HG03469 (cell line): ENCODE results near the gene FITM1.
A peak's percentile ranks its signal among the peaks of the same experiment; 100 is the strongest.

ENCODE experiments used
- ATAC-seq: cut with Tn5 transposase; IDR thresholded peaks from one replicate; pipeline ENCODE4 v1.9.1; 2021; ENCODE audit warnings: mild to moderate bottlenecking, moderate library complexity, moderate number of reproducible peaks; ENCODE audit not compliant: unreplicated experiment

The FITM1 gene

DNA sequence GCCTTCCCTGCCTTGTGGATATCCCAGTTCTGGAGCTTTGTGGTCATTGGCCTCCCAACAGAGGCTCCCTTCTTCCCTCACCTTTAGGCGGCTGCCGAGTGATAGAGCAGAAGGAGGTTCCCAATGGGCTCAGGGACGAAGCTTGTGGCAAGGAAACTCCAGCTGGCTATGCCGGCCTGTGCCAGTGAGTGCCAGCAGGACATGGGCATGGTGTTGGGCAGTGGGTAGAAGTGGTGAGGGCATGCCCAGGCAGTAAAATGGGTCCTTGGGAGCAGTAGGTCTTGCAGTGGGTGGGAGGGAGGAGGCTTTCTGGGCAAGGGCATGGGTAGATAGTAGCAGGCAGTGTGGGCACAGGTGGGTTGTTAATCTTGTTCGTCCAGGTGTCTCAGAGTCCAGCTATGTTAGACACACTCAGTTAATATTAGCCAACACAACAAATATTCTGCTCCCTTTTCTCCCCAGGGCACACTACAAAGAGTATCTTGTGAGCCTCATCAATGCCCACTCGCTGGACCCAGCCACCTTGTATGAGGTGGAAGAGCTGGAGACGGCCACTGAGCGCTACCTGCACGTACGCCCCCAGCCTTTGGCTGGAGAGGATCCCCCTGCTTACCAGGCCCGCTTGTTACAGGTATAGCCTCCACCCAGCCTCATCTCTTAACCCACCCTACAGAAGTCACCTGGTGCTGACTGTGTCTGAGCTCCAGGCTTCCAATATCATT lies 29.5 kb downstream of the FITM1 start:
- ATAC-seq = no peak

DNA sequence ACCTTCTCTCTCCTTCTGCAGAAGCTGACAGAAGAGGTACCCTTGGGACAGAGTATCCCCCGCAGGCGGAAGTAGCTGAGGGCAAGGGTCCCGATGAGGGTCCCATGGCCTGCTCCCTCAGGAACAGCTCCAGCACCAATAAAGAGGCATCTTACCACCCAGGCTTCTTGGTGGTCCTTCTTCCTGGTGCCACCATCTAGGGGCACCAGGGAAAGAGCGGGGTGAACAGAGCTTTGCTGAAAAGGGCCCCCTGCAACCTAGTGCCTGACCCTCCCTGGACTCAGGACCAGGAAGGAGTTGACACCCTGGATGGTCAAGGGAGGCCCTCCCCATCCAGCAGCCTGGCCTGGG lies 30.0 kb downstream of the FITM1 start:
- no peak for ATAC-seq

DNA sequence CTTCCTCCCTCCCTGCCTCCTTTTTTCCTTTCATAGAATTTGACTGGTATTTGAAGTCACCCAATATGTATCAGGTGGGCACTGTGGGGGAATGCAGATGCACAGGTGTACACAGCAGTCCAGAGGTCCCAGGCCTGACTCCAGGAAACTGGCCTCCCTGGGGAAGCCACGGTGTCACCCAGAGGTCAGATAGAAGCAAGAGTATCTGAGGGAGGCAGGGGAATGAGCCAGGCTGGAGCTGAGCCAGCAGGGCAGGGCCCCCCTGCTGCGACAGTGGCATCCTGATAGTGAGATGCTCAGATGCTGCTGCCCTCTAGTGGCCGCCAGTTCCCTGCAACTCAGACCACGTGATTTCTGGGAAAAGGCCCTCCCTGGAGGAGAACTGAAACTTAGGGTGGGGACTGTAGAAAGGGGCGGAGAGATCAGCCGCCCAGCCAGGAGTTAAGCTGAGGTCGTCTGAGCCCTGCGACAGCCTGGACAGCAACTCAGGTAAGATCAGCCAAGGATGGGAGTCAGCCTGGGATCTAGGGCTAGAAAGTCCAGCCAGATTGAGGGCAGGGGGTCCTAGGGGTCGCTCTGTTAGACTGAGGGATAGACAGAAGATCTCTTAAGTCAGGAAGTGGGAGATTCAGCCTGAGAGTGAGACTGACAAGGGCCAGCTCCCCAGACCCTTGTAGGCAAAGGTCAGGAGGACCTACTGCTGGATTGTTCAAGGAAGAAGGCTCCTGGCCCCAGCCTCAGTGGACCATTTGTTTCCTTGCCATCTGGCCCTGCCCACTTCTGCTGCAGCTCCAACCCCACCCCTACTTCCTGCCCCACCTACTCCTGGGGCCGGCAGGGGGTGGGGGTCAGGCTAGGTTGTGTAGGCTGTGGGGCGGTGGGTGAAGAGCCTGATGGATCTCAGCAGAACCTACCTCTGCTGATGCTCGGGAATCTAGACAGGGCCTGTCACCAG lies 30.7 kb downstream of the FITM1 start, which contains the start of gene IRF9:
Gene IRF9, plus strand, starts transcription at position 416 of the 955 bp plus-strand sequence. CDS start 880 bp downstream, outside the sequence.
- peak; percentile 66 for ATAC-seq

DNA sequence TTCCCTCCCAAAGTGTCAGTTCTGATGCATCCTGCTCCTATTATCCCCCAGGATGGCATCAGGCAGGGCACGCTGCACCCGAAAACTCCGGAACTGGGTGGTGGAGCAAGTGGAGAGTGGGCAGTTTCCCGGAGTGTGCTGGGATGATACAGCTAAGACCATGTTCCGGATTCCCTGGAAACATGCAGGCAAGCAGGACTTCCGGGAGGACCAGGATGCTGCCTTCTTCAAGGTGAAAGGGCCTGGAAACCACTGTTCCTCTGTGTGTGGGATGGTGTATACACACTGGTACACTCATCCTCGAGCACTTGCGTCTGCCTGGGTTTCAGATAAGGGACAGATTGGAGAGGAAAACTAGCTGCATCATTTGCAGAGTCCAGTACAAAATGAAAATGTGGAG lies 31.6 kb downstream of the FITM1 start:
- ATAC-seq = no peak

DNA sequence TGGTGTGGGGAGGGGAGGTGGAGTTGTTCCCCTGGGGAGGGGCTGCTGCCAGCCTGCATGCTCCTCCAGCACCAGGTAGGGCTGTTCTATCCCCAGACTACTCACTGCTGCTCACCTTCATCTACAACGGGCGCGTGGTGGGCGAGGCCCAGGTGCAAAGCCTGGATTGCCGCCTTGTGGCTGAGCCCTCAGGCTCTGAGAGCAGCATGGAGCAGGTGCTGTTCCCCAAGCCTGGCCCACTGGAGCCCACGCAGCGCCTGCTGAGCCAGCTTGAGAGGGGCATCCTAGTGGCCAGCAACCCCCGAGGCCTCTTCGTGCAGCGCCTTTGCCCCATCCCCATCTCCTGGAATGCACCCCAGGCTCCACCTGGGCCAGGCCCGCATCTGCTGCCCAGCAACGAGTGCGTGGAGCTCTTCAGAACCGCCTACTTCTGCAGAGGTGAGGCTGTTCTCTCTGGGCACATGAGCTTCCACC lies 34.1 kb downstream of the FITM1 start:
- no peak for ATAC-seq

DNA sequence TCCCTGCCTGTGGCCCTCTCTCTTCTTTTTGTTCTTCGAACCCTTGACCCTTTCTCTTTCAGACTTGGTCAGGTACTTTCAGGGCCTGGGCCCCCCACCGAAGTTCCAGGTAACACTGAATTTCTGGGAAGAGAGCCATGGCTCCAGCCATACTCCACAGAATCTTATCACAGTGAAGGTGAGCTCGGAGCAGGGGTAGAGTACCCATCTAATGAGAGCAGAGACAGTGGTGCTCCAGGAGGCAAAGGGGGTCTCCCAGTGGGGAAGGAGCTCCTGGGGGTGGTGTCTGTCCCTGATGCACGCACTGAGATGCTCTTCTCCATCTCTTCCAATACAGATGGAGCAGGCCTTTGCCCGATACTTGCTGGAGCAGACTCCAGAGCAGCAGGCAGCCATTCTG lies 35.3 kb downstream of the FITM1 start:
- no peak for ATAC-seq

DNA sequence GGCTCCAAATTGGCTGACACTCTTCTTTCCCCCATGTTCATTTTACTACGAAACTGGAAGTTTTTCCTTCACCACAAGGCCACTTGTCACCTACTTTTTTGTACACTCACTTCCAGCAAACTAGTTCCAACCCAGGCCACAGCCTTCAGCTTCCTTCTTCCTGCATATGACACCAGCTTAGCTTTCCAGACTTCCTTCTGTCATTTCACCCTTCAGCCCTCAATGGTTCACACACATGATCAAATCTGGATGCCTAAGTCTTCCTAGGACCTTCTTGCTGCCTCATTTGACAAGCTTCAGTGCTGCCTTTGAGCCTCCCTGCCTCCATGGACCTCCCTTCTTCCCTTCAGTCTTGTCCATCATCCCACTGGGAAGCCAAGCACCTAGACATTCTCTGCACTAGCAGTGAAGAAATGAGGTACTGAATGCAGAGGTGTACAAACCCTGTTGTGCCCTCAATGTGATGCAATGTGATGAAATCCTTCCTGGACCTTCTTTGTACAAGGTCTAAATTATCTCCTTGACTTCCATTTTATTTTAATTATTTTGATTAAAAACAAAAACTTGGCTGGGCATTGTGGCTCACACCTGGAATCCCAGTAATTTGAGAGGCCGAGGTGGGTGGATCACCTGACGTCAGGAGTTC lies 37.1 kb downstream of the FITM1 start:
- no peak for ATAC-seq

DNA sequence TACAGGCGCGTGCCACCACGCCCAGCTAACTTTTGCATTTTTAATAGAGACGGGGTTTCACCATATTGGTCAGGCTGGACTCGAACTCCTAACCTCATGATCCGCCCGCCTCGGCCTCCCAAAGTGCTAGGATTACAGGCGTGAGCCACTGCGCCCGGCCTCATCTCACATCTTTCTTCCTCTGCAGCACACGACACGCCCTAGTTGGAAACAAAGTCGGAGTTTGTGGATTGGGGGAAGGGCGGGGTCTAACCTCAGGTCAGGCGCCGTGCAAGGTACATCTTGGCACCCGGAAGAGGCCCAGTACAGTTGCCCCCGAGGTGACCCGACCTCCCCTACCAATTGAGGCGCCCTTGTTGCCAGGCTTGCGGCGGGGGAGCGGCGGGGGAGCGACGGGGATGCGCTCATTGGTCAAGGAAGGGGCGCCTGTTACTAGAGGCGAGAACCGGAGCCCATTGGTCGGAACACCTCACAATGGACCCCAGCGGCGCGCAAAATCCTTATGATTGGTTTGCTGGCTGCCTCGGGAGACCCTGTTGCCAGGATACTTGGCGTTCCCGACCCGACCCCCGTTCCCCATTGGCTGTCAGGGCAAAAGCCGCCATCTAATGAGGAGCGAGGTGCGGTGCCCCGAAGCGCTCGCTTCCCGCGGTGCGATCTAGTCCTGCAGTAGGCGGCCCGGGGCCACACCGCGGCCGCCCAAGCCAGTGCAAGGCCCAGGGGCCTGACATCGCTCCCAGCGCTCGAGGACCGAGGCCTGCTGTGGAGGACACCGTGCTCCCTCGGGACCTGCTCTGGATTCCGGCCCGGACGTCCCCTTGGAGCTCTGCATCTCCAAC lies 41.2 kb downstream of the FITM1 start, which contains the start of gene REC8:
Gene REC8, plus strand, starts transcription at position 659 of the 839 bp plus-strand sequence. CDS start 473 bp downstream, outside the sequence.
- peak; percentile 59 for ATAC-seq

DNA sequence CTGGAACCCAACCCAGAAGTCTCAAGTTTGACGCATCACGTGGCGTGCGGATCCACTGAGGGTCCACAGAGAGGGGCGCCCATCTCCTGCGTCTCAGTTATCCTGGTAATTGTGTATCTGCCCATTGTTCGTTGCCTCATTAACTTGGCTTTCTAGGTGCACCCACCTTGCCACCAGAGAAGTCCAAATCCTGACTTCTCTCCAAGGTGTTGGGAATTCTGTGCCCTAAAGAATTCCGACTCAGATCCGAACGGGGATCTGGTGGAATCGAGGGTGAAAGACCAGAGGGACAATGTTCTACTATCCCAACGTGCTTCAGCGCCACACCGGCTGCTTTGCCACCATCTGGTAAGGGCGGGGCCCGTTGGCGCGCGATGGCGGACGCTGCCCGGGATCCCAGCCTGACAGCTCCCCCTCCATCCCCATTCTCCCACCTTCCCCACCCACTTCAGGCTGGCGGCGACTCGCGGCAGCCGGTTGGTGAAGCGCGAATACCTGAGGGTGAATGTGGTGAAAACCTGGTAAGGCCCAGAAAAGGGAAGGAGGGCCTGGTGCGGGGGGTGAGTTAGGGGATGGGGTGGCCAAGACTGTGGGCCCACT lies 41.9 kb downstream of the FITM1 start:
- no peak for ATAC-seq

DNA sequence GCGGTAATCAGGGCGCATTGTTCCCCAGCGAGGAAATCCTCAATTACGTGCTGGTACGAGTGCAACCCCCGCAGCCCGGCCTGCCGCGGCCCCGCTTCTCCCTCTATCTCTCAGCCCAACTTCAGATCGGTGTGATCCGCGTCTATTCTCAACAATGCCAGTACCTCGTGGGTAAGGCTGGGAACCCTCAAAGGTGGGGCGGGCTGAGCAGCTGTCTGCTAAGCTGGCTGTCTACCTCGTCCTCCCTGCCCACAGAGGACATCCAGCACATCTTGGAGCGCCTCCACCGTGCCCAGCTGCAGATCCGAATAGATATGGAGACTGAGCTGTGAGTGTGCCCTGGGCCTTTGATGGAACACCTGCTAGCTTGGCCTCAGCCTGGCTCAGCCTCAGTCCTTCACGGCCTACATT lies 42.4 kb downstream of the FITM1 start:
- no peak for ATAC-seq

DNA sequence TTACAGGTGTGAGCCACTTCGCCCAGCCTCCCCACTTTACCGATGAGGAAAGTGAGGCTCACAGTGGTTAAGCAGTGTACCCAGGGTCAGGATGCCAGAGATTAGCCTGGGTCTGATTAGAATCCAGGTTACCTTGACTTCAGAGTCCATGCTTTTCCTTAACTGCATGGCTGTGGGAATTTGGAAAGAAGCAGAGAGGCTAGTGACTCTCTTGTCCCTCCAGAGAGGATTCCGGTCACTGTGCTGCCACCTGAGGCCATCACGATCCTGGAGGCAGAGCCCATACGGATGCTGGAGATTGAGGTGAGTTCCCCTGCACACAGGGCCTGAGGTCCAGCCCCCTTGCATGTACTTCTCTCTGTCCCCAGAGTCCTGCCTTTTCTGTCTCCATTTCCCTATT lies 46.1 kb downstream of the FITM1 start:
- ATAC-seq = no peak

DNA sequence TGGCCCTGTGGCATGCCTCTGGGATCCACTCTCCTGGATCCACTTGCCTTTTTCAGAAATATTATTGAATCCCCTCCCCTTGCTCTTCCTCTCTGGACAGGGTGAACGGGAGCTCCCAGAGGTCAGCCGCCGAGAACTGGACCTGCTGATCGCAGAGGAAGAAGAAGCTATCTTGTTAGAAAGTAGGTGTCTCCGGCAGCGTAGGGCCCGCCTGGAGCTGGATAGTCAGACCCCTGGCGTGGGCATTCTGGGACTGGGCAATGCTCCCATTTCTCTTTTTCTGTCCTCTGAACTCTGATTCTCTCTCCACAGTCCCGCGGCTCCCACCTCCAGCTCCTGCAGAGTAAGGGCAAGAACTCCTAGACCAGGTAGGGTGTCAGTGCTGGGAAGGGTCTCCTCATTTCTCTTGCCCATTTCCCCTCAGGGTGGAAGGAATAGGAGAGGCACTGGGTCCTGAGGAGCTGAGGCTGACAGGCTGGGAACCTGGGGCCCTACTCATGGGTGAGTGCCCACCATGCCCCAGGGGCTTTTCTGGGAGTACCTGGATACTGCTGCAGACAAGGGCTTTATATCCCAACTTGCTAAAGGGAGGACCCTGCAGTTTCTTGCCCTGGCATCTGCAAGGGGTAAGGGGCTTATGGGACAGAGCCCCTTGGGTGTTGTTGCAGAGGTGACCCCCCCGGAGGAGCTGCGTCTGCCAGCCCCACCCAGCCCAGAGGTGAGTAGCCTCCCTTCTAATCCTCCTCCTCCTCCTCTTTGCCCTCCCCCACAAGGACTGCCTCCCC lies 46.8 kb downstream of the FITM1 start:
- no peak for ATAC-seq

DNA sequence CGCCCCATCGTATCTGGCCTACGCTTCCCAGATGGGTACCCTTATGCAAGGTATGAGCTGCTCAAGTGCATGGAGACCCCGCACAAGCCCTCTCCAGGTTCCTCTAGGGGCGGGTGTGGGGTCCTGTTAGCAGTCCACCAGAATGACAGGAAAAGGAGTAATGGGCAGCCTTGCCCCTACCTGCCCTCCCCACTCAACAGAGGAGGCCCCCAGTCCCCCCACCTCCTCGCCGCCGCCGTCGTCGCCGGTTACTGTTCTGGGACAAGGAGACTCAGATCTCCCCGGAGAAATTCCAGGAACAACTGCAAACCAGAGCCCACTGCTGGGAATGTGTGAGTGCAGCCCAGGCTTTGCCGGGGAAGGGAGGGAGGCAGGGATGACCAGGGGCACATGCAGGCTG lies 47.4 kb downstream of the FITM1 start:
- no peak for ATAC-seq

DNA sequence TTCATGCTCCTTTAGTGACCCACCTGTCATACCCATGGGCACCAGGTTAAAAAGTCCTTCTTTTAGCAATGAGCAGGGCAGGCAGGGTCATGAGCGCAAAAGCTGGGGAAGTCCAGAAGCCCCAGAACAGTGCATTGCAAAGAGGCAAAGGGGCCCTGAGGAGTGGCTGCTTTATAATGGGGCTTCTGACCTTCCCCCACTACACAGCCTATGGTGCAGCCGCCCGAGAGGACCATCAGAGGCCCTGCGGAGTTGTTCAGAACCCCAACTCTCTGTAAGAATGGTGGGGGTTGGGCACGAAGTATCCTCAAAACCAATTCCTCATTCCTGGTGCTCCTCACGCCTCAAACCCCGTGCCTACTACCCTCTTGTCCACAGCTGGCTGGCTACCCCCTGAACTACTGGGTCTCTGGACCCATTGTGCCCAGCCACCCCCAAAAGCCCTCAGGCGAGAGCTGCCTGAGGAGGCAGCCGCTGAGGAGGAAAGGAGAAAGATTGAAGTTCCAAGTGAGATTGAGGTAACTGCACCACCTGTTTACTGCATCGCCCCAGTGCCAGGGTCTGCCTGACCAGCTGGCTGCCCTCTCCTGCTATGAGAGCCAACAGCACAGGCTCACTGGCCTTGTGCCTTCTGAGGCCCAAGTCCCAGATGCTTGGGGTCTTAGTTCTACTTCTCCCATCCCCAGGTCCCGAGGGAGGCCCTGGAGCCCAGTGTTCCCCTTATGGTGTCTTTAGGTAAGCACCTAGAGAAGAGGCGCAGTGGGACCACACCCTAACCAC lies 48.1 kb downstream of the FITM1 start:
- ATAC-seq = no peak

DNA sequence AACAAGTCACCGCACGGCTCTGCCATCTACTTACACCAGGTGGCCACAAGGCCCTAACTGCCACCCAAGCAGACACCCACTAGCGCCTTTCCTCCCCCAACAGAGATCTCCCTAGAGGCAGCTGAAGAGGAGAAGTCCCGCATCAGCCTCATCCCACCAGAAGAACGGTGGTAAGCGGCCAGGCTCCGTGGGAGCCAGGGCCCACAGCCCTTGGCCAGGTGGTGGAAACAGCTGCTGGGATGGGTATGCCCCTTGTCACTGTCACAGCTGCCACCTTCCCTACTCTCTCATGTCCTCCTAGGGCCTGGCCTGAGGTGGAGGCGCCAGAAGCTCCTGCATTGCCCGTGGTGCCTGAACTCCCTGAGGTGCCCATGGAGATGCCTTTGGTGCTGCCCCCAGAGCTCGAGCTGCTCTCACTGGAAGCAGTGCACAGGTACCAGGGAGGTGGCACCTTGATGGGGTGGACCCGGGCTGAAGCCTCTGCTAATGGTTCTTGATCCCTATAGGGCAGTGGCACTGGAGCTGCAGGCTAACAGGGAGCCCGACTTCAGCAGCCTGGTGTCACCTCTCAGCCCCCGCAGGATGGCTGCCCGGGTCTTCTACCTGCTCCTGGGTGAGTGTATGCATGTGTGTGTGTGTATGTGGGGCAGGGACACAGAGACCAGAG lies 49.0 kb downstream of the FITM1 start:
- no peak for ATAC-seq

DNA sequence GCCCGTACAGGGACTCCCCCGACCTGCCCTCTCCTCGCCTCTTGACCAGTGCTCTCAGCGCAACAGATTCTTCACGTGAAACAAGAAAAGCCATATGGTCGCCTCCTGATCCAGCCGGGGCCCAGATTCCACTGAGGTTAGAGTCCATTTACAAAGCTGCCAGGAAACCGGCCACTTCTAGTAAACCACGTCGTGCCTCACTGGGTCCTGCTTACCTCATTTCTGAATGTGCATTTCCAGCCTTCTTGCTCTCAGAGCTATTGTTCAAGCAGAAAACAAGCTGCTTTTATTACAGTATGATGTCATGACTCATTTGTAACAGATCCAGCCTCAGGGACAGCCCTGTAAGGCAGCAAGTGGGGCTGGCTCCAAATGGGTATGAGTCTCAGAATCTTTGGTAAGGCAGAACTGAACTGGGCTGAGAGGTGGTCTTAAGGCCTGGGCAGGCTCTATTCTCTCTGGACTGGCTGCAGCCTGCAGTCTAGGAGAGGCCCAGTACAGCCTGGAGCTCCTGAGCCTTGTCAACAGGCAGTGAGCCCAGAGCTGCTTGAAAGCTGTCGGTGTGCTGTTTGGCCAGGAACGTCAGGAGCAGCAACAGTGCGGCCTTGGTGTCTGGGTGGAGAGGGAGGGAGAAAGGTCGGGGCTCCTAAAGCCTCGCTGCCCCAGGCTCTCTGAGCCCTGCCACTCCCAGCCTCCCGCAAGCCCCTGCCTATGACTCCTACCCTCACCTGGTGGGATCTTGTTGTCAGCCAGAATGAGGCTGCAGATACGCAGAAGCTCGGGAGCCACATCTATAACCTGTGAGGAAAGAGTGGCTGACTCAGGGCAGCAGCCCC lies 49.7 kb downstream of the FITM1 start:
- ATAC-seq = no peak
